GM19328 (cell line): ENCODE measurements around the gene COX6B1.
"Not testable (repeated sequence)": the region's sequence is repeated elsewhere in the genome, so short reads cannot be mapped to it uniquely, and the experiment has no call there.

Experiments used
- ATAC-seq: cut with Tn5 transposase; IDR thresholded peaks from one replicate; pipeline ENCODE4 v1.9.1; 2021; ENCODE audit warnings: mild to moderate bottlenecking, moderate library complexity; ENCODE audit not compliant: unreplicated experiment

The COX6B1 gene

GRCh38 chr19:35665157-35665556 is 17.0 kb downstream of the COX6B1 start:
- ATAC-seq = no peak

GRCh38 chr19:35665604-35666003 is 17.5 kb downstream of the COX6B1 start:
- no peak for ATAC-seq

GRCh38 chr19:35666251-35666913 is 18.3 kb downstream of the COX6B1 start, which contains the start of gene UPK1A:
TSS of gene UPK1A (plus strand) at chr19:35666517. CDS start at chr19:35666813, 296 bp downstream.
- ATAC-seq = no peak

GRCh38 chr19:35669566-35669965 is 21.4 kb downstream of the COX6B1 start:
- no peak for ATAC-seq

GRCh38 chr19:35669974-35670373 is 21.9 kb downstream of the COX6B1 start:
- ATAC-seq = no peak

GRCh38 chr19:35670686-35671085 is 22.6 kb downstream of the COX6B1 start:
- ATAC-seq = no peak

GRCh38 chr19:35671818-35672217 is 23.7 kb downstream of the COX6B1 start:
- ATAC-seq = no peak

GRCh38 chr19:35673121-35673804 is 25.1 kb downstream of the COX6B1 start:
- no peak for ATAC-seq

- no peak for ATAC-seq
These were observed 27.5 kb downstream of the COX6B1 start for GRCh38 chr19:35675589-35676140.

- no peak for ATAC-seq
These were observed 41.7 kb downstream of the COX6B1 start for GRCh38 chr19:35689836-35690235.

GRCh38 chr19:35691106-35691505 is 43.0 kb downstream of the COX6B1 start:
- ATAC-seq = not testable (repeated sequence)

- no peak for ATAC-seq
These were observed 43.9 kb downstream of the COX6B1 start for GRCh38 chr19:35692010-35692409.

GRCh38 chr19:35693422-35693821 is 45.3 kb downstream of the COX6B1 start:
- ATAC-seq = no peak

GRCh38 chr19:35693835-35694599 is 45.9 kb downstream of the COX6B1 start:
- ATAC-seq = peak; percentile 62

GRCh38 chr19:35695895-35696422 is 47.8 kb downstream of the COX6B1 start:
- no peak for ATAC-seq

GRCh38 chr19:35696835-35697234 is 48.7 kb downstream of the COX6B1 start:
- no peak for ATAC-seq

- peak; percentile 94 for ATAC-seq
These were observed 54.3 kb downstream of the COX6B1 start for GRCh38 chr19:35702223-35703012.

GRCh38 chr19:35703343-35703742 is 55.2 kb downstream of the COX6B1 start:
- no peak for ATAC-seq

GRCh38 chr19:35704218-35704617 is 56.1 kb downstream of the COX6B1 start, which contains the start of gene ZBTB32:
TSS of gene ZBTB32 (plus strand) at chr19:35704558. CDS start at chr19:35714627, 10,069 bp downstream.
- no peak for ATAC-seq
